Measurements from ENCODE around the gene SOCS3.

- TF ChIP-seq CTCF (IDR thresholded peaks at IDR 0.05) (no peak), EP300 (IDR thresholded peaks at IDR 0.05) (no peak)
Observed at GRCh38 chr17:78317794-78318400, 42.0 kb downstream of the SOCS3 start.

Data from tibial nerve (tissue), 4 donors.